ENCODE data around the gene LY6G6D. TPM values are rescaled to one million over a fixed set of nuclear protein-coding genes. Genes with fewer than 3 reads are reported as not detected.

Gene LY6G6D
- total RNA-seq, 1 donor from 2014 or later, result not detected

DNA sequence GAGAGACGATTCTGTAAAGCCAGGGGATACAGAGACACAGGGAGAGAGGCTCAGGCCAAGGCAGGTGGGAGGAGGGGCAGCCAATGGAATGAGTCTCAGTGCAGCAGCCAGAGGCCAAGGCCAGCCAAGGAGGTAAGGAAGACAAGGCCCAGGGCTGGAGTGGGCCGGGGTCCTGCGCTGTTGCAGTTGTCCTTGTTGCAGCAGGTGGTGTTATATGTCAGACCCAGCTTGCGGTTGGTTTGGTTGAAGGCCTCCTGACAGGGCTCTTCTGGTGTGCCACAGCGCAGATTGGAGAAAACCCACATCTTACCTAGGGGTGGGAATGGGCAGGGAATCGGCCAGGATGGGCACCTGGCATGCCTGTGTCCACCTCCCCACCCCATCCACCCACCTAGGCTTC, 3.9 kb downstream of the LY6G6D start:
- TF ChIP-seq, protein P1, sequence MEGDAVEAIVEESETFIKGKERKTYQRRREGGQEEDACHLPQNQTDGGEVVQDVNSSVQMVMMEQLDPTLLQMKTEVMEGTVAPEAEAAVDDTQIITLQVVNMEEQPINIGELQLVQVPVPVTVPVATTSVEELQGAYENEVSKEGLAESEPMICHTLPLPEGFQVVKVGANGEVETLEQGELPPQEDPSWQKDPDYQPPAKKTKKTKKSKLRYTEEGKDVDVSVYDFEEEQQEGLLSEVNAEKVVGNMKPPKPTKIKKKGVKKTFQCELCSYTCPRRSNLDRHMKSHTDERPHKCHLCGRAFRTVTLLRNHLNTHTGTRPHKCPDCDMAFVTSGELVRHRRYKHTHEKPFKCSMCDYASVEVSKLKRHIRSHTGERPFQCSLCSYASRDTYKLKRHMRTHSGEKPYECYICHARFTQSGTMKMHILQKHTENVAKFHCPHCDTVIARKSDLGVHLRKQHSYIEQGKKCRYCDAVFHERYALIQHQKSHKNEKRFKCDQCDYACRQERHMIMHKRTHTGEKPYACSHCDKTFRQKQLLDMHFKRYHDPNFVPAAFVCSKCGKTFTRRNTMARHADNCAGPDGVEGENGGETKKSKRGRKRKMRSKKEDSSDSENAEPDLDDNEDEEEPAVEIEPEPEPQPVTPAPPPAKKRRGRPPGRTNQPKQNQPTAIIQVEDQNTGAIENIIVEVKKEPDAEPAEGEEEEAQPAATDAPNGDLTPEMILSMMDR (IDR thresholded peaks at IDR 0.05; ENCODE audit: insufficient read depth, low read length, poor library complexity, severe bottlenecking), result no peak
- Histone ChIP-seq H3K4me3 (ENCODE audit: low read depth, low read length) (no peak overlapping the region), H3K27me3 (ENCODE audit: control insufficient read depth, insufficient read depth, low read length) (peaks cover 1% of the 10 kb centered on the region), H3K36me3 (ENCODE audit: control insufficient read depth, insufficient read depth, low read length) (no peaks in the 10 kb centered on the region)
- no peak for DNase-seq (ENCODE audit: low read depth)

DNA sequence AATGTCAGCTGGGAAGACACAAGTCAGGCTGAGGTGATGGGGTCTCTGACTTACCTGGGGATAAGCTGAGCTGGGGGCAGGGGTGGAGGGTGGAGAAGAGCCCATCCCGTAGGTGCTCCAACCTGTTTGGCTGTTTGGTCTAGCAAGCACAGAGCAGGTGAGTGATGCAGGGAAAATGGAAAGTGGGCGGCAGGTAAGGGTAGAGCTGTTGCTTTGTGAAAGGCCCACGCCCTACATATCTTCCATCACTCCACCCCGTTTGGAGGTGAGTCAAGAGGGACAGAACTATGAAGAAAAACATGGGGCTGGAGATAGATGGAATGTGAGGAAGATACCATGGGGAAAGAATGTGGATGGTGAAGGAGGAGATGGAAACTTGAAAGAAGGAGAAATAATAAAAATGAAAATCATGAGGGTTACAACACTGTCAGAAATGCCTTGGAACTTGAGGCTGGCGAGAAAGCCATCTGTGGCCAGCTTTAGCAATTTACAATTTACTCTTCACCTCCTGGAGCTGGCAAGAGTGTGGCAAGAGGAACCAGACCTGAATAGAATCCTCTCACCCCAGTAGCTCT, 5.1 kb downstream of the LY6G6D start:
- DNase-seq (ENCODE audit: low read depth), result no peak
- TF ChIP-seq, protein P1 (IDR thresholded peaks at IDR 0.05; ENCODE audit: insufficient read depth, low read length, poor library complexity, severe bottlenecking), result no peak
- Histone ChIP-seq H3K4me3 (ENCODE audit: low read depth, low read length) (no peak overlapping the region), H3K36me3 (ENCODE audit: control insufficient read depth, insufficient read depth, low read length) (no peaks in the 10 kb centered on the region), H3K27me3 (ENCODE audit: control insufficient read depth, insufficient read depth, low read length) (no peaks in the 10 kb centered on the region)

GRCh38 chr6:31721351-31722020, 6.3 kb downstream of the LY6G6D start, which contains the start of gene LY6G6C:
Gene LY6G6C (minus strand): TSS chr6:31721746. CDS start chr6:31721679, 67 bp downstream.
- DNase-seq (ENCODE audit: low read depth), result no peak

DNA sequence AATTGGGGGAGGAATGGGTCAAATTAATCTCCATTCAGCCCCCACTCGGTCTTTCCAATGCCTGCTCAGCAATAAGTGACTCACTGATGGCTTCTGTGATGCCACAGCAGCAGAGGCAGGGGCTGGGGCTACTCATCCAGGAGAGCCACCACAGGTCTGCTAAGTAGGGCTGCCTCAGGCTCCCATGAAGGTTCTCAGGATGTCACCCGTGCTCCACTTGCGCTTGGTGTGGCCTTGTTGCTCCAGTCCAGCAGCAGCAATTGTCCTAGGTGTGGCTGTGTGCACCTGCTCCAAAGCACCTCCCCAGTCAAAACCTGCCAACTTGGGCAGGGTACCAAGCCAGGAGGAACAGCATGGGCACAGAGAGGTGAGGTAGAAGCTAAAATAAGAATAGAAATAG, 7.0 kb downstream of the LY6G6D start:
- no peaks in the 10 kb centered on the region for H3K36me3 ChIP-seq (ENCODE audit: control insufficient read depth, insufficient read depth, low read length)
- no peak overlapping the region for H3K4me3 ChIP-seq (ENCODE audit: low read depth, low read length)
- no peaks in the 10 kb centered on the region for H3K27me3 ChIP-seq (ENCODE audit: control insufficient read depth, insufficient read depth, low read length)
- DNase-seq (ENCODE audit: low read depth), result no peak
- TF ChIP-seq, protein P1 (IDR thresholded peaks at IDR 0.05; ENCODE audit: insufficient read depth, low read length, poor library complexity, severe bottlenecking), result no peak

More at GRCh38 chr6:31721351-31722020, 6.3 kb downstream of the LY6G6D start, which contains the start of gene LY6G6C:
- no peak within 1 kb of the TSS for H3K4me3 ChIP-seq (ENCODE audit: low read depth, low read length)
- H3K36me3 ChIP-seq (ENCODE audit: control insufficient read depth, insufficient read depth, low read length), result no peaks in the 10 kb centered on the region
- TF ChIP-seq, protein P1 (IDR thresholded peaks at IDR 0.05; ENCODE audit: insufficient read depth, low read length, poor library complexity, severe bottlenecking), result no peak
- H3K27me3 ChIP-seq (ENCODE audit: control insufficient read depth, insufficient read depth, low read length), result no peaks in the 10 kb centered on the region

GRCh38 chr6:31723245-31723979, 8.3 kb downstream of the LY6G6D start, which contains the start of gene MPIG6B:
Gene MPIG6B (plus strand): TSS chr6:31723373. CDS start chr6:31723384, 11 bp downstream.
- DNase-seq (ENCODE audit: low read depth), result no peak
- Histone ChIP-seq H3K4me3 (ENCODE audit: low read depth, low read length) (no peak within 1 kb of the TSS), H3K27me3 (ENCODE audit: control insufficient read depth, insufficient read depth, low read length) (no peaks in the 10 kb centered on the region), H3K36me3 (ENCODE audit: control insufficient read depth, insufficient read depth, low read length) (no peaks in the 10 kb centered on the region)
- TF ChIP-seq, protein P1 (IDR thresholded peaks at IDR 0.05; ENCODE audit: insufficient read depth, low read length, poor library complexity, severe bottlenecking), result no peak

Data from kidney epithelial cell (primary cell).